ENCODE results near the gene EPYC.
A peak's percentile ranks its signal among the peaks of the same experiment; 100 is the strongest.

EPYC gene

GRCh38 chr12:90984114-90984513 is 20.7 kb downstream of the EPYC start:
- no peak for TF ChIP-seq CTCF (IDR thresholded peaks at IDR 0.05; ENCODE audit: control insufficient read depth, extremely low read depth, insufficient read depth)
- no peak for DNase-seq (ENCODE audit: low read depth)
- H3K4me3 ChIP-seq (ENCODE audit: low read depth, low read length), result no peak overlapping the region

GRCh38 chr12:90982170-90982569 is 22.6 kb downstream of the EPYC start:
- no peak for TF ChIP-seq CTCF (IDR thresholded peaks at IDR 0.05; ENCODE audit: control insufficient read depth, extremely low read depth, insufficient read depth)
- no peak overlapping the region for H3K4me3 ChIP-seq (ENCODE audit: low read depth, low read length)
- DNase-seq (ENCODE audit: low read depth), result no peak

GRCh38 chr12:90979951-90980350 is 24.8 kb downstream of the EPYC start:
- no peak for TF ChIP-seq CTCF (IDR thresholded peaks at IDR 0.05; ENCODE audit: control insufficient read depth, extremely low read depth, insufficient read depth)
- DNase-seq (ENCODE audit: low read depth), result no peak
- no peak overlapping the region for H3K4me3 ChIP-seq (ENCODE audit: low read depth, low read length)

GRCh38 chr12:90979019-90979418 is 25.8 kb downstream of the EPYC start:
- DNase-seq (ENCODE audit: low read depth), result no peak
- H3K4me3 ChIP-seq (ENCODE audit: low read depth, low read length), result no peak overlapping the region
- TF ChIP-seq CTCF (IDR thresholded peaks at IDR 0.05; ENCODE audit: control insufficient read depth, extremely low read depth, insufficient read depth), result no peak

GRCh38 chr12:90978117-90978770 is 26.5 kb downstream of the EPYC start:
- TF ChIP-seq CTCF (IDR thresholded peaks at IDR 0.05; ENCODE audit: control insufficient read depth, extremely low read depth, insufficient read depth), result peak; percentile 80
- no peak overlapping the region for H3K4me3 ChIP-seq (ENCODE audit: low read depth, low read length)
- peak; percentile 27 for DNase-seq (ENCODE audit: low read depth)

- no peak overlapping the region for H3K4me3 ChIP-seq (ENCODE audit: low read depth, low read length)
- no peak for TF ChIP-seq CTCF (IDR thresholded peaks at IDR 0.05; ENCODE audit: control insufficient read depth, extremely low read depth, insufficient read depth)
- no peak for DNase-seq (ENCODE audit: low read depth)
These were observed 27.5 kb downstream of the EPYC start for GRCh38 chr12:90977224-90977623.

GRCh38 chr12:90974286-90974685 is 30.5 kb downstream of the EPYC start:
- no peak for DNase-seq (ENCODE audit: low read depth)
- no peak overlapping the region for H3K4me3 ChIP-seq (ENCODE audit: low read depth, low read length)
- no peak for TF ChIP-seq CTCF (IDR thresholded peaks at IDR 0.05; ENCODE audit: control insufficient read depth, extremely low read depth, insufficient read depth)

All from LNCaP clone FGC (cell line).